OCI-LY3 (cell line): ENCODE data around the gene RBM19.

Experiments
- H2AFZ ChIP-seq: fragments of 200-600, 300-600 bp; shearing (Covaris generic); 2 replicates; pipeline ENCODE4 v1.6.0; 2014; ENCODE audit warnings: antibody characterized with exemption, low read depth, low read length
- H3K27ac ChIP-seq: fragments of 200-600, 300-600 bp; sonication (generic); 2 replicates; pipeline ENCODE4 v1.5.1; 2014; ENCODE audit warnings: mild to moderate bottlenecking, low read length, moderate library complexity, mixed read lengths
- H3K27me3 ChIP-seq: fragments of 200-600, 300-600 bp; sonication (generic); 2 replicates; pipeline ENCODE4 v1.6.1; 2014; ENCODE audit warnings: low read depth, low read length, mixed read lengths
- H3K36me3 ChIP-seq: fragments of 200-600, 300-600 bp; sonication (generic); replicated peaks from 2 replicates; pipeline ENCODE3; 2014; ENCODE audit warnings: low read depth, low read length, mixed read lengths
- H3K4me1 ChIP-seq: fragments of 300-600, 200-600 bp; sonication (generic); 2 replicates; pipeline ENCODE4 v1.6.1; 2014; ENCODE audit warnings: low read length, mixed read lengths
- H3K4me2 ChIP-seq: fragments of 200-600, 300-600 bp; sonication (generic); 2 replicates; pipeline ENCODE4 v1.6.1; 2014; ENCODE audit warnings: low read length, mixed read lengths
- H3K4me3 ChIP-seq: fragments of 300-600, 200-600 bp; sonication (generic); 2 replicates; pipeline ENCODE4 v1.5.1; 2014; ENCODE audit warnings: antibody characterized with exemption, mild to moderate bottlenecking, low read length, moderate library complexity
- H3K79me2 ChIP-seq: fragments of 300-600, 200-600 bp; shearing (Covaris generic); 2 replicates; pipeline ENCODE4 v1.6.1; 2014; ENCODE audit warnings: mild to moderate bottlenecking, low read length, mixed read lengths
- H3K9ac ChIP-seq: fragments of 300-600, 200-600 bp; shearing (Covaris generic); 2 replicates; pipeline ENCODE4 v1.6.0; 2014; ENCODE audit warnings: mild to moderate bottlenecking, low read length, moderate library complexity
- H3K9me3 ChIP-seq: fragments of 200-600, 300-600 bp; shearing (Covaris generic); 2 replicates; pipeline ENCODE4 v1.6.1; 2014; ENCODE audit warnings: low read length, mixed read lengths; ENCODE audit not compliant: insufficient read depth
- H4K20me1 ChIP-seq: fragments of 200-600, 300-600 bp; sonication (generic); 2 replicates; pipeline ENCODE4 v1.6.1; 2016; ENCODE audit warnings: low read length, mixed read lengths; ENCODE audit not compliant: insufficient read depth
- EZH2phosphoT487 ChIP-seq: fragments of 200-600 bp; shearing (Covaris generic); IDR thresholded peaks from 2 replicates; pipeline ENCODE4 v1.6.1; 2018; ENCODE audit warnings: antibody characterized with exemption, mixed run types, low read depth
- TF ChIP-seq, protein P1 (sequence below): fragments of 200-600, 300-600 bp; sonication (generic); IDR thresholded peaks from 2 replicates; pipeline ENCODE4 v1.5.1; 2014; ENCODE audit warnings: antibody characterized with exemption, low read length, low read depth

Gene RBM19

DNA sequence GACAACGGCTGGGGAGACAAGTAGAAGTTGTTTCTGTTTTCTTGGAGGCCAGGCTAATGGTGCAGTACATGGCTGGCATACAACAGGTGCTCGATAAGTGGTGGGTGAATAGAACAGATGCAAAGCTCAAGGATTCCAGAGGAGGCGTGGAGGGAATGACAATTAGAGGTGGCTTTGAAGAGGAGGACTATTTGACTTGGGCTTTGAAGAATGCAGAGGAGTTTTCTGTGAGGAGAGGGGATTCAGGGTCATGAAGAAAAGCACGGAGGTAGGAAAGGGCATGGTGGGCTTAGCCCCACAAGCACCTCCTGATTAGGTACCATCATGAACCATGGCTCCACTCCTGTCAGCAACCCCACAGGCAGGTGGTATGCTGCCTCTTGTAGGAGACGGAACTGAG lies 142.3 kb downstream of the RBM19 start:
- no peaks in the 10 kb centered on the region for H4K20me1 ChIP-seq
- no peaks in the 10 kb centered on the region for H3K9me3 ChIP-seq
- H3K4me2 ChIP-seq = no peak overlapping the region
- no peak overlapping the region for H3K9ac ChIP-seq
- no peak overlapping the region for H3K27ac ChIP-seq
- H2AFZ ChIP-seq = no peak overlapping the region
- H3K4me3 ChIP-seq = no peak overlapping the region
- TF ChIP-seq EZH2phosphoT487 = no peak
- TF ChIP-seq, protein P1, sequence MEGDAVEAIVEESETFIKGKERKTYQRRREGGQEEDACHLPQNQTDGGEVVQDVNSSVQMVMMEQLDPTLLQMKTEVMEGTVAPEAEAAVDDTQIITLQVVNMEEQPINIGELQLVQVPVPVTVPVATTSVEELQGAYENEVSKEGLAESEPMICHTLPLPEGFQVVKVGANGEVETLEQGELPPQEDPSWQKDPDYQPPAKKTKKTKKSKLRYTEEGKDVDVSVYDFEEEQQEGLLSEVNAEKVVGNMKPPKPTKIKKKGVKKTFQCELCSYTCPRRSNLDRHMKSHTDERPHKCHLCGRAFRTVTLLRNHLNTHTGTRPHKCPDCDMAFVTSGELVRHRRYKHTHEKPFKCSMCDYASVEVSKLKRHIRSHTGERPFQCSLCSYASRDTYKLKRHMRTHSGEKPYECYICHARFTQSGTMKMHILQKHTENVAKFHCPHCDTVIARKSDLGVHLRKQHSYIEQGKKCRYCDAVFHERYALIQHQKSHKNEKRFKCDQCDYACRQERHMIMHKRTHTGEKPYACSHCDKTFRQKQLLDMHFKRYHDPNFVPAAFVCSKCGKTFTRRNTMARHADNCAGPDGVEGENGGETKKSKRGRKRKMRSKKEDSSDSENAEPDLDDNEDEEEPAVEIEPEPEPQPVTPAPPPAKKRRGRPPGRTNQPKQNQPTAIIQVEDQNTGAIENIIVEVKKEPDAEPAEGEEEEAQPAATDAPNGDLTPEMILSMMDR = no peak
- H3K79me2 ChIP-seq = no peaks in the 10 kb centered on the region
- no peaks in the 10 kb centered on the region for H3K4me1 ChIP-seq
- H3K27me3 ChIP-seq = no peaks in the 10 kb centered on the region
- H3K36me3 ChIP-seq = no peaks in the 10 kb centered on the region

DNA sequence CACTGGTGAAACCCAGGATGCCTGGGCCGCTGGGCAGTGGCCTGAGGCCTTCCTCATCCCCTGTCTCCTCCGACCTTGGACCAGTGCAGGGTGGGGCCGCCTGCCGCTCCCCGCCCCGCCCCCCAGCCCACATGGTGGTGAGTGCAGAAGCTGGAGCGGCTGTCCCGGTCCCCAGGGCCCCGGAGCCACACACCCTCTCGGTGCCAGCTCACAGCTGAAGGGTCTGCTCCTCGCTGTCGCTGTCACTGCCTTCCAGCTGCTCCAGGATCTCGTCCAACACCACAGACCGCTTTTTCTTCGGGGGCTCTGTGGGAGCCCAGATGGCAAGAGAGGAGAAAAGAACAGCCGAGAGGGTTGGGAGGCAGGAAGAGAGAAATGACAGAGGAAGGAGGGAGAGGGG lies 143.1 kb downstream of the RBM19 start:
- no peaks in the 10 kb centered on the region for H4K20me1 ChIP-seq

DNA sequence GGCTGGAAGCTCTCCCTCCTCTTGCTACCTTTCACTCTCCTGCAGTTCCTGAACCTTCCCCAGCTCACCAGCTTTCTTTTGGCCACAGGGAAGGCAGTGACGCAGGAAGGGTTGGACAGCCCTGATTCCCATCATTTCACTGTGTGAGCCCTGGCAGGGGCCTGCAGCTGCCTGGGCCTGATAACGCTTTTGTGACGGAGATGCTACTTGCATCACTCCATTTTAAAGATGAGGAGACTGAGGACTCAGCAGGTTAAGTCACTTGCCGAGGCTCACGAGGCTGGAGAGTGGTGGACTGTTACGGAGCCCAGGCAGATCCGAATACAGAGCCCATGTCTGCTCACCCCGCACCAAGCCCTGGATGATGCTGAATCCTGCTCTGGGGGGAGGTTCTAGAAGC lies 145.3 kb downstream of the RBM19 start:
- no peaks in the 10 kb centered on the region for H3K4me1 ChIP-seq
- no peak for TF ChIP-seq EZH2phosphoT487
- TF ChIP-seq, protein P1 = no peak
- H3K9ac ChIP-seq = no peak overlapping the region
- no peak overlapping the region for H3K4me3 ChIP-seq
- no peaks in the 10 kb centered on the region for H3K36me3 ChIP-seq
- no peaks in the 10 kb centered on the region for H3K27me3 ChIP-seq
- H3K9me3 ChIP-seq = no peaks in the 10 kb centered on the region
- no peaks in the 10 kb centered on the region for H3K79me2 ChIP-seq
- no peak overlapping the region for H3K27ac ChIP-seq
- no peaks in the 10 kb centered on the region for H4K20me1 ChIP-seq
- no peak overlapping the region for H3K4me2 ChIP-seq
- H2AFZ ChIP-seq = no peak overlapping the region

More for the DNA sequence above, 143.1 kb downstream of the RBM19 start:
- no peak overlapping the region for H2AFZ ChIP-seq
- H3K4me1 ChIP-seq = no peaks in the 10 kb centered on the region
- no peaks in the 10 kb centered on the region for H3K36me3 ChIP-seq
- no peak overlapping the region for H3K4me3 ChIP-seq
- H3K79me2 ChIP-seq = no peaks in the 10 kb centered on the region
- H3K4me2 ChIP-seq = no peak overlapping the region
- H3K9me3 ChIP-seq = no peaks in the 10 kb centered on the region
- no peak overlapping the region for H3K9ac ChIP-seq
- H3K27me3 ChIP-seq = no peaks in the 10 kb centered on the region
- TF ChIP-seq, protein P1 = no peak
- no peak overlapping the region for H3K27ac ChIP-seq

DNA sequence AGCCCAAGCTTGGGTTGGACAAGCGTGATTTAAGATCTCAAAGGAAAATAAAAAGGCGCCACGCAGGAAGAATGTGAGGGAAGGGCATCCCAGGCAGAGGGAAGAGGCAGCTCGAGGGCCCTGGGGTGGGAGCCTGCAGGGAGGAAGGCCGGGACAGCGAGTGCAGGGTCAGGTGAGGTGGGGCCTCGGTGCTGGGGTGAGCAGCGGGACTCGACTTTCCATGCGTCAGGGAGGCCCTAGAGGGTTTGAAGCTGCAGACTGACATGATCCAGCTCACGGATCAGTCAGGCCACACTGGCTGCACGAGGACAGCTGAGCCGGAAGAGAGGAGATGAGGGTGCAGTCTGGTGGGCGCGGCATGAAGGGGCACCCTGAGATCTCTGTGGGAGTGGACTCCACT lies 145.8 kb downstream of the RBM19 start:
- Histone ChIP-seq H3K9ac (no peak overlapping the region), H3K36me3 (no peaks in the 10 kb centered on the region), H3K27ac (no peak overlapping the region), H3K9me3 (no peaks in the 10 kb centered on the region), H3K27me3 (no peaks in the 10 kb centered on the region), H3K79me2 (no peaks in the 10 kb centered on the region), H2AFZ (no peak overlapping the region), H3K4me1 (no peaks in the 10 kb centered on the region), H3K4me3 (no peak overlapping the region), H3K4me2 (no peak overlapping the region), H4K20me1 (no peaks in the 10 kb centered on the region)
- no peak for TF ChIP-seq EZH2phosphoT487
- TF ChIP-seq, protein P1 = no peak
